Natural killer cell (primary cell): ENCODE results near the gene AIP. TPM values are rescaled to one million over a fixed set of nuclear protein-coding genes. Genes with fewer than 3 reads are reported as not detected.
"Not testable (repeated sequence)": the region's sequence is repeated elsewhere in the genome, so short reads cannot be mapped to it uniquely, and the experiment has no call there.

Experiments
- ATAC-seq, 3 donors: fragments of 150-1000 bp in 2 of 3; fragments of 200-7000 bp in 1 of 3; cut with Tn5 transposase; 1 replicate in 1 of 3; 2 replicates in 2 of 3; pipeline ENCODE4 v1.10.0; 2021; ENCODE audit warnings: mild to moderate bottlenecking in 2 of 3, moderate library complexity in 2 of 3
- DNase-seq, 2 donors: peaks; one replicate each; pipeline versions ENCODE4 v3.0.0 to v3.0.0-alpha.2; 2013 to 2021; ENCODE audit warnings: mixed read lengths in 1 of 2
- H3K27ac ChIP-seq: one replicate; pipeline ENCODE4 v1.5.1; 2013; ENCODE audit warnings: mild to moderate bottlenecking, low read length
- H3K27me3 ChIP-seq: one replicate; pipeline ENCODE4 v1.6.1; 2013; ENCODE audit warnings: low read length; ENCODE audit not compliant: control insufficient read depth, insufficient read depth
- H3K36me3 ChIP-seq: one replicate; pipeline ENCODE4 v1.6.1; 2013; ENCODE audit warnings: low read length; ENCODE audit not compliant: control insufficient read depth, insufficient read depth
- H3K4me1 ChIP-seq: one replicate; pipeline ENCODE4 v1.6.1; 2013; ENCODE audit warnings: low read length; ENCODE audit not compliant: control insufficient read depth, insufficient read depth
- H3K4me3 ChIP-seq: one replicate; pipeline ENCODE4 v1.5.1; 2013; ENCODE audit warnings: low read length
- H3K9me3 ChIP-seq: one replicate; pipeline ENCODE4 v1.6.1; 2013; ENCODE audit warnings: low read length; ENCODE audit not compliant: control insufficient read depth, insufficient read depth
- H3K27ac Mint-ChIP-seq, 2 donors: one replicate each; pipeline ENCODE4 v1.8.0; 2022; ENCODE audit warnings: mild to moderate bottlenecking in 2 of 2, mixed read lengths in 2 of 2, moderate library complexity in 1 of 2
- H3K27me3 Mint-ChIP-seq, 2 donors: one replicate each; pipeline ENCODE4 v1.8.0; 2022; ENCODE audit warnings: low read depth in 2 of 2, mixed read lengths in 2 of 2
- H3K36me3 Mint-ChIP-seq: one replicate; pipeline ENCODE4 v1.8.0; 2022; ENCODE audit warnings: mixed read lengths
- H3K4me1 Mint-ChIP-seq, 2 donors: one replicate each; pipeline ENCODE4 v1.8.0; 2022; ENCODE audit warnings: mixed read lengths in 2 of 2
- H3K4me3 Mint-ChIP-seq: one replicate; pipeline ENCODE4 v1.8.0; 2022; ENCODE audit warnings: mild to moderate bottlenecking, moderate library complexity, mixed read lengths
- H3K9me3 Mint-ChIP-seq, 2 donors: one replicate each; pipeline ENCODE4 v1.8.0; 2022; ENCODE audit warnings: mixed read lengths in 2 of 2
- CTCF ChIP-seq: fragments of 200-600 bp; IDR thresholded peaks from one replicate; pipeline ENCODE4 v1.8.0; 2022; ENCODE audit warnings: antibody characterized with exemption
- WGBS: methylation state at CpG from one replicate; pipeline ENCODE4 v1.1.7; 2013; ENCODE audit warnings: missing lambda C conversion rate; ENCODE audit not compliant: insufficient coverage; 5-methylcytosine and 5-hydroxymethylcytosine counted together
- intact Hi-C: fragments of 100-400 bp; cut with micrococcal nuclease; formaldehyde crosslinking; loops from one replicate; pipeline ENCODE4 v1.14.2; 2022
- total RNA-seq, 4 donors: library from RNA; stranded (reverse); fragments of 120-200 nt in 1 of 4; gene quantifications; one replicate each; pipeline versions ENCODE4 v1.2.3 to v1.2.4, GENCODE V29; 2013 to 2022

The AIP gene
- total RNA-seq, 3 donors from 2014 or later (not counting 1 experiment from before 2014, with no cell fraction given) = 93.3 to 113 (median 98.1) TPM

GRCh38 chr11:67507864-67508485, 25.1 kb downstream of the AIP start, which contains the start of gene CDK2AP2:
Gene CDK2AP2, minus strand, starts transcription at chr11:67508162. Its CDS starts 80 bp downstream, at chr11:67508082.
- Histone ChIP-seq H3K36me3 (peaks cover 8% of the 10 kb centered on the region), H3K4me1 (peaks cover 43% of the 10 kb centered on the region), H3K4me3 (peak within 1 kb of the TSS; percentile 57), H3K27me3 (no peaks in the 10 kb centered on the region), H3K9me3 (no peaks in the 10 kb centered on the region), H3K27ac (peak within 1 kb of the TSS; percentile 97)
- H3K4me1 Mint-ChIP-seq = peaks cover 27 to 50% of the 10 kb centered on the region in 2 donors
- H3K27me3 Mint-ChIP-seq = peaks cover 7% of the 10 kb centered on the region in 2 donors
- H3K9me3 Mint-ChIP-seq = no peaks in the 10 kb centered on the region
- DNase-seq = peak; percentile 94 to 98
- H3K4me3 Mint-ChIP-seq = peak within 1 kb of the TSS; percentile 83
- peak within 1 kb of the TSS; percentile 95 to 97 for H3K27ac Mint-ChIP-seq
- intact Hi-C loops = loop anchor here (1.0 to 10.0 kb wide), 4 partner anchors 106 to 241 kb away; partner anchors contain the start of genes GRK2, POLD4, PPP1CA and TBC1D10C
- TF ChIP-seq CTCF = no peak
- no peaks in the 10 kb centered on the region for H3K36me3 Mint-ChIP-seq
- ATAC-seq = peak; percentile 70 to 88 (median 78)
- WGBS = under 1% methylated on average over 57 of the region's 57 CpGs

- peaks cover 25 to 44% of the 10 kb centered on the region in 2 donors for H3K4me1 Mint-ChIP-seq
Measured at GRCh38 chr11:67508486-67509121, 25.8 kb downstream of the AIP start.

GRCh38 chr11:67510023-67510345, 27.2 kb downstream of the AIP start:
- peaks cover 25 to 36% of the 10 kb centered on the region in 2 donors for H3K4me1 Mint-ChIP-seq
- H3K9me3 ChIP-seq = no peaks in the 10 kb centered on the region
- intact Hi-C loops = no loop called here
- H3K4me3 ChIP-seq = no peak overlapping the region
- H3K27ac Mint-ChIP-seq = peak overlapping the region; percentile 95 to 97
- WGBS = 59% methylated on average over 2 of the region's 3 CpGs
- H3K4me1 ChIP-seq = peaks cover 33% of the 10 kb centered on the region
- H3K36me3 Mint-ChIP-seq = no peaks in the 10 kb centered on the region
- no peak for DNase-seq
- no peak overlapping the region for H3K27ac ChIP-seq
- peaks cover 14 to 24% of the 10 kb centered on the region in 2 donors for H3K27me3 Mint-ChIP-seq
- H3K36me3 ChIP-seq = peaks cover 8% of the 10 kb centered on the region
- H3K9me3 Mint-ChIP-seq = no peaks in the 10 kb centered on the region
- ATAC-seq = no peak
- no peaks in the 10 kb centered on the region for H3K27me3 ChIP-seq
- TF ChIP-seq CTCF = no peak
- H3K4me3 Mint-ChIP-seq = no peak overlapping the region

More at GRCh38 chr11:67508486-67509121, 25.8 kb downstream of the AIP start:
- Mint-ChIP-seq H3K9me3 (no peaks in the 10 kb centered on the region), H3K4me3 (peak overlapping the region; percentile 83), H3K27me3 (peaks cover 7 to 12% of the 10 kb centered on the region in 2 donors), H3K36me3 (no peaks in the 10 kb centered on the region), H3K27ac (peak overlapping the region; percentile 95 to 97)
- H3K36me3 ChIP-seq = peaks cover 8% of the 10 kb centered on the region
- H3K27ac ChIP-seq = peak overlapping the region; percentile 97
- TF ChIP-seq CTCF = no peak
- peaks cover 37% of the 10 kb centered on the region for H3K4me1 ChIP-seq
- intact Hi-C loops = loop anchor here (1.0 to 10.0 kb wide), 4 partner anchors 106 to 241 kb away; partner anchors contain the start of genes GRK2, POLD4, PPP1CA and TBC1D10C
- peak overlapping the region; percentile 57 for H3K4me3 ChIP-seq
- H3K9me3 ChIP-seq = no peaks in the 10 kb centered on the region
- under 1% methylated on average over 54 of the region's 57 CpGs for WGBS
- H3K27me3 ChIP-seq = no peaks in the 10 kb centered on the region
- ATAC-seq (peak; percentile 41 to 66 (median 49)), DNase-seq (peak; percentile 99 to 100)

GRCh38 chr11:67511558-67511957, 28.7 kb downstream of the AIP start:
- ATAC-seq, H3K27ac ChIP-seq, H3K9me3 ChIP-seq, H3K36me3 ChIP-seq, H3K9me3 Mint-ChIP-seq, H3K27ac Mint-ChIP-seq, intact Hi-C loops, H3K27me3 ChIP-seq, H3K36me3 Mint-ChIP-seq, DNase-seq, H3K4me3 Mint-ChIP-seq, H3K4me3 ChIP-seq: not testable (repeated sequence)
- WGBS = 91% methylated on average over 4 of the region's 4 CpGs
- Mint-ChIP-seq H3K4me1 (peaks cover 12 to 23% of the 10 kb centered on the region in 2 donors), H3K27me3 (peaks cover 17 to 24% of the 10 kb centered on the region in 2 donors)
- H3K4me1 ChIP-seq = peaks cover 19% of the 10 kb centered on the region
